Peyer's patch (tissue), 4 donors: ENCODE data around the gene NDUFS6. TPM values are rescaled to one million over a fixed set of nuclear protein-coding genes. Genes with fewer than 3 reads are reported as not detected.

ENCODE experiments used
- DNase-seq, 3 donors: peaks; one replicate each; pipeline ENCODE4 v3.0.0-alpha.2; 2017 to 2019
- H3K27ac ChIP-seq, 4 donors: fragments of 200-600 bp; sonication (generic); one replicate each; pipeline ENCODE4 v1.5.1; 2016 to 2019
- H3K27me3 ChIP-seq, 2 donors: fragments of 200-600 bp; sonication (generic); one replicate each; pipeline ENCODE4 v1.5.1; 2019
- H3K36me3 ChIP-seq, 3 donors: fragments of 200-600 bp; sonication (generic); one replicate each; pipeline ENCODE4 v1.5.1; 2016 to 2019
- H3K4me1 ChIP-seq, 4 donors: fragments of 200-600 bp; sonication (generic); one replicate each; pipeline ENCODE4 v1.5.1; 2016 to 2019
- H3K4me3 ChIP-seq, 4 donors: fragments of 200-600 bp; sonication (generic); 1 replicate in 3 of 4; 2 replicates in 1 of 4; pipeline ENCODE4 v1.5.1; 2016 to 2019; ENCODE audit warnings: mild to moderate bottlenecking in 1 of 4
- H3K9me3 ChIP-seq, 4 donors: fragments of 200-600 bp; sonication (generic); one replicate each; pipeline ENCODE4 v1.5.1; 2016 to 2019; ENCODE audit warnings: mild to moderate bottlenecking in 1 of 4
- POLR2A ChIP-seq, 2 donors: fragments of 450-650 bp; IDR thresholded peaks; one replicate each; pipeline ENCODE4 v1.5.1; 2017; ENCODE audit warnings: antibody characterized with exemption in 2 of 2, mild to moderate bottlenecking in 2 of 2, moderate library complexity in 2 of 2
- total RNA-seq, 4 donors: library from RNA; depleted of rRNA; stranded (reverse); fragments of >200 nt; gene quantifications; one replicate each; pipeline ENCODE4 v1.1.0, GENCODE V29; 2016
- TF ChIP-seq, protein P1 (sequence below), 6 experiments: fragments of 450-650 bp in 4 of 6; fragments of 200-600 bp in 2 of 6; sonication (generic) in 1 of 6; IDR thresholded peaks; one replicate each; pipeline ENCODE4 v1.5.1; 2017 to 2019; ENCODE audit warnings: antibody characterized with exemption in 6 of 6, mild to moderate bottlenecking in 3 of 6, moderate library complexity in 1 of 6

Gene NDUFS6
- total RNA-seq, 4 donors from 2014 or later = 27.4 to 86.5 (median 47.6) TPM

DNA sequence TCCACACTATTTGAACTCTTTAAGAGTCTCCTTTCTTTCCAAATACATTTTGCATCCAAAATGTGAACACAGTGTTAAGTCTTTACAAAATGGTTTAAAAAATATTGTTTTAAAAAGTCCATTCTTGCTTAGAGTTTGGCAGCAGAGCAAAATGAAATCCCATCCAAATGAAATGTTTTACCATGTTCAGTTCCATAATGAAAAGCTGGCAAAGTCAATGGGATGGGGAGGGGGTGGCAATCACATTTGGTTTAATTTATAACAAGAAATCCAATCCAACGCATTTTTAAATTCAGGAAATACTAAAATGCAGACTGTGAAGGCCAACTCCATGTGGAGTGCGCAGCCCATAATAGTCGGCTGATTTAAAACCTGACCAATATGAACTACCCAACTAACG, 41.0 kb upstream of the NDUFS6 start:
- no peaks in the 10 kb centered on the region for H3K36me3 ChIP-seq

GRCh38 chr5:1760656-1761452, 40.4 kb upstream of the NDUFS6 start:
- DNase-seq = peak in 1 of 3 donors; percentile 34
- Histone ChIP-seq H3K36me3 (no peaks in the 10 kb centered on the region), H3K27me3 (no peaks in the 10 kb centered on the region), H3K27ac (no peak overlapping the region), H3K9me3 (no peaks in the 10 kb centered on the region), H3K4me1 (no peaks in the 10 kb centered on the region), H3K4me3 (no peak overlapping the region)
- TF ChIP-seq, protein P1, sequence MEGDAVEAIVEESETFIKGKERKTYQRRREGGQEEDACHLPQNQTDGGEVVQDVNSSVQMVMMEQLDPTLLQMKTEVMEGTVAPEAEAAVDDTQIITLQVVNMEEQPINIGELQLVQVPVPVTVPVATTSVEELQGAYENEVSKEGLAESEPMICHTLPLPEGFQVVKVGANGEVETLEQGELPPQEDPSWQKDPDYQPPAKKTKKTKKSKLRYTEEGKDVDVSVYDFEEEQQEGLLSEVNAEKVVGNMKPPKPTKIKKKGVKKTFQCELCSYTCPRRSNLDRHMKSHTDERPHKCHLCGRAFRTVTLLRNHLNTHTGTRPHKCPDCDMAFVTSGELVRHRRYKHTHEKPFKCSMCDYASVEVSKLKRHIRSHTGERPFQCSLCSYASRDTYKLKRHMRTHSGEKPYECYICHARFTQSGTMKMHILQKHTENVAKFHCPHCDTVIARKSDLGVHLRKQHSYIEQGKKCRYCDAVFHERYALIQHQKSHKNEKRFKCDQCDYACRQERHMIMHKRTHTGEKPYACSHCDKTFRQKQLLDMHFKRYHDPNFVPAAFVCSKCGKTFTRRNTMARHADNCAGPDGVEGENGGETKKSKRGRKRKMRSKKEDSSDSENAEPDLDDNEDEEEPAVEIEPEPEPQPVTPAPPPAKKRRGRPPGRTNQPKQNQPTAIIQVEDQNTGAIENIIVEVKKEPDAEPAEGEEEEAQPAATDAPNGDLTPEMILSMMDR (IDR thresholded peaks at IDR 0.05) = no peak
- TF ChIP-seq POLR2A (IDR thresholded peaks at IDR 0.05) = no peak

More for the DNA sequence above, 41.0 kb upstream of the NDUFS6 start:
- TF ChIP-seq, protein P1 (IDR thresholded peaks at IDR 0.05) = no peak
- no peak for TF ChIP-seq POLR2A (IDR thresholded peaks at IDR 0.05)
- Histone ChIP-seq H3K9me3 (no peaks in the 10 kb centered on the region), H3K27me3 (no peaks in the 10 kb centered on the region), H3K27ac (no peak overlapping the region), H3K4me1 (no peaks in the 10 kb centered on the region), H3K4me3 (no peak overlapping the region)
- DNase-seq = no peak

DNA sequence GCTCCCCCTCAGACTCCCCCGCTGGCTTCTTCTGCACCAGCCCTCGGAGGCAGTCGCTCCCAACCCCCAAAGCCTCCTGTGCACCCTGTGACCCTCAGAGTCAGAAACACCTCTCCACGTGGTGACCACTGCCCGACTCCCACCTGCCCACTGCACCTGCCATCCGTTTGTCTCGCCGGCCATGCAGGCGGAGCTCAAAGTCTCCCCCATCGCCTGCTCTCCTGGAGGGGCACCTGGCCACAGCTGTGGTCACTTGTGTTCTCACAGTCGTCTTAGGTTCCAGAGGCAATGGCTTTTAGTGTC, 39.8 kb upstream of the NDUFS6 start:
- Histone ChIP-seq H3K9me3 (no peaks in the 10 kb centered on the region), H3K4me3 (no peak overlapping the region), H3K27me3 (no peaks in the 10 kb centered on the region), H3K4me1 (no peaks in the 10 kb centered on the region), H3K27ac (no peak overlapping the region), H3K36me3 (no peaks in the 10 kb centered on the region)
- TF ChIP-seq, protein P1 (IDR thresholded peaks at IDR 0.05) = no peak
- DNase-seq = no peak

GRCh38 chr5:1762121-1762882, 38.9 kb upstream of the NDUFS6 start:
- peak in 1 of 3 donors; percentile 26 for DNase-seq

DNA sequence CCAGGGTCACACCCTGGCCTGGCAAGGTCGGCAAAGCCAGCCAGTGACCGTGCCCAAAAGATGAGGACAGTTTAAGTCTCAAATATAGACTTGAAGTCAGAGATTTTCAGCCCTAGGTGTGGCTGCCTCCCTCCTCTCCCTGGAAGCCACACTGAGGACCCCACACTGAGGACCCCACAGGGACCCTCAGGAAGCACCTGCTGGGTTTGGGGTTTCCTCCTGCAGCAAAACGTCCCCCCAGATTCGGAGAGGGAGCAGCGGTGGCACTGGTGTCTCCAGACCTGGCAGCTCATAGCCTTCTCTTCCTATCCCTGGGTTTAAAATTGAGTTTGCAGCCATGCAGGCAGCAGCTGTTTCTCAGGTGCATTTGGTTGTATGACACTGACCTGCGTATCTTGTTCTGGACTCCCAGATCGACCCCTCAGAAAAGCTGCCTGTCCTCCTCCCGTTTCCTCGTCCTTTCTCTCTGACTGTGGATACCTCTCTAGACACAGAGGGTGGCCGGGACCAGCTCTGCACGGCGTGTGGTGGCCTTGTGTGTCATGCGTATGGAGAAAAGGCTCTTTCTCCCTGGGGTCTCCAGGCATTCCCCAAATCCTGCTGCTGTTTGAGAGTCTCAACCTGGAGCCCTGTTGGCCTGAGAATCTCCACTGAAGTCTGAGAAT, 38.2 kb upstream of the NDUFS6 start:
- Histone ChIP-seq H3K4me1 (no peaks in the 10 kb centered on the region), H3K4me3 (no peak overlapping the region), H3K27ac (no peak overlapping the region), H3K27me3 (no peaks in the 10 kb centered on the region), H3K9me3 (no peaks in the 10 kb centered on the region), H3K36me3 (no peaks in the 10 kb centered on the region)
- TF ChIP-seq, protein P1 (IDR thresholded peaks at IDR 0.05) = no peak
- TF ChIP-seq POLR2A (IDR thresholded peaks at IDR 0.05) = no peak
- DNase-seq = peak in 1 of 3 donors; percentile 42

More at GRCh38 chr5:1762121-1762882, 38.9 kb upstream of the NDUFS6 start:
- H3K27ac ChIP-seq = no peak overlapping the region
- no peaks in the 10 kb centered on the region for H3K4me1 ChIP-seq
- no peak overlapping the region for H3K4me3 ChIP-seq
- TF ChIP-seq, protein P1 (IDR thresholded peaks at IDR 0.05) = no peak
- TF ChIP-seq POLR2A (IDR thresholded peaks at IDR 0.05) = no peak
- no peaks in the 10 kb centered on the region for H3K36me3 ChIP-seq
- H3K9me3 ChIP-seq = no peaks in the 10 kb centered on the region
- no peaks in the 10 kb centered on the region for H3K27me3 ChIP-seq
